ENCODE results near the gene KLHL29. TPM values are rescaled to one million over a fixed set of nuclear protein-coding genes. Genes with fewer than 3 reads are reported as not detected.

KLHL29 gene
- total RNA-seq, 1 experiment from 2014 or later = 2.4 TPM

- Histone ChIP-seq H4K91ac (ENCODE audit: insufficient read length, low read depth, low read length) (no peak overlapping the region), H3K79me2 (ENCODE audit: insufficient read depth, low read length) (no peaks in the 10 kb centered on the region), H3K9ac (ENCODE audit: extremely low read depth, insufficient read length, low read length) (no peak overlapping the region), H3K4me1 (ENCODE audit: insufficient read depth, low read length) (no peaks in the 10 kb centered on the region), H2BK5ac (ENCODE audit: insufficient read length, low read length) (no peak overlapping the region), H3K14ac (ENCODE audit: insufficient read depth, low read length) (no peak overlapping the region), H2AFZ (ENCODE audit: low read length) (no peak overlapping the region), H3K27ac (ENCODE audit: insufficient read length, low read depth, low read length) (no peak overlapping the region), H3K56ac (ENCODE audit: insufficient read length, low read depth, low read length) (no peak overlapping the region), H3K23me2 (ENCODE audit: insufficient read length, low read depth, low read length, poor library complexity, severe bottlenecking) (no peaks in the 10 kb centered on the region), H2BK12ac (ENCODE audit: insufficient read length, low read depth, low read length) (no peak overlapping the region), H3T11ph (ENCODE audit: low read length) (no peak overlapping the region), H3K9me3 (ENCODE audit: control insufficient read depth, low read depth, low read length) (no peaks in the 10 kb centered on the region), H3K4me2 (ENCODE audit: insufficient read depth, insufficient read length, low read length) (no peak overlapping the region), H3K23ac (ENCODE audit: insufficient read length, low read depth, low read length) (no peak overlapping the region), H3K4ac (ENCODE audit: low read depth, low read length) (no peak overlapping the region), H4K5ac (ENCODE audit: insufficient read length, low read depth, low read length) (no peak overlapping the region), H2AK5ac (ENCODE audit: insufficient read length, low read length) (no peak overlapping the region), H3K18ac (ENCODE audit: insufficient read length, low read depth, low read length) (no peak overlapping the region), H2BK20ac (ENCODE audit: low read depth, low read length, poor library complexity, severe bottlenecking) (no peak overlapping the region), H3K27me3 (ENCODE audit: insufficient read depth, low read length) (no peaks in the 10 kb centered on the region), H2BK15ac (ENCODE audit: low read depth, low read length) (no peak overlapping the region), H4K8ac (replicated peaks; ENCODE audit: insufficient read length, low read depth, low read length) (no peak overlapping the region), H3K79me1 (ENCODE audit: insufficient read depth, low read depth, low read length, poor library complexity, severe bottlenecking) (no peaks in the 10 kb centered on the region), H2BK120ac (ENCODE audit: low read depth, low read length, poor library complexity, severe bottlenecking) (no peak overlapping the region), H4K20me1 (ENCODE audit: control insufficient read depth, insufficient read depth, insufficient read length) (no peaks in the 10 kb centered on the region)
- no peak for DNase-seq
- Mint-ChIP-seq H3K27me3 (ENCODE audit: low read depth) (peaks cover 3% of the 10 kb centered on the region; the same call in 1 of the 2 replicates), H3K27ac (no peak overlapping the region), H3K9me3 (peaks cover 4 to 8% of the 10 kb centered on the region in 2 experiments; a peak in 2 of 5 replicates), H3K4me1 (peaks cover 13 to 16% of the 10 kb centered on the region in 2 experiments), H3K36me3 (ENCODE audit: insufficient read depth in 1 of 3, low read depth in 3 of 3) (peaks cover 6 to 13% (median 8%) of the 10 kb centered on the region in 3 experiments; a peak in 6 of 7 replicates), H3K4me3 (no peak overlapping the region)
- WGBS (ENCODE audit: extremely low coverage, insufficient read length, low lambda C conversion rate) = no CpG with 5 or more reads among the region's 10 CpGs
- TF ChIP-seq, protein P1, sequence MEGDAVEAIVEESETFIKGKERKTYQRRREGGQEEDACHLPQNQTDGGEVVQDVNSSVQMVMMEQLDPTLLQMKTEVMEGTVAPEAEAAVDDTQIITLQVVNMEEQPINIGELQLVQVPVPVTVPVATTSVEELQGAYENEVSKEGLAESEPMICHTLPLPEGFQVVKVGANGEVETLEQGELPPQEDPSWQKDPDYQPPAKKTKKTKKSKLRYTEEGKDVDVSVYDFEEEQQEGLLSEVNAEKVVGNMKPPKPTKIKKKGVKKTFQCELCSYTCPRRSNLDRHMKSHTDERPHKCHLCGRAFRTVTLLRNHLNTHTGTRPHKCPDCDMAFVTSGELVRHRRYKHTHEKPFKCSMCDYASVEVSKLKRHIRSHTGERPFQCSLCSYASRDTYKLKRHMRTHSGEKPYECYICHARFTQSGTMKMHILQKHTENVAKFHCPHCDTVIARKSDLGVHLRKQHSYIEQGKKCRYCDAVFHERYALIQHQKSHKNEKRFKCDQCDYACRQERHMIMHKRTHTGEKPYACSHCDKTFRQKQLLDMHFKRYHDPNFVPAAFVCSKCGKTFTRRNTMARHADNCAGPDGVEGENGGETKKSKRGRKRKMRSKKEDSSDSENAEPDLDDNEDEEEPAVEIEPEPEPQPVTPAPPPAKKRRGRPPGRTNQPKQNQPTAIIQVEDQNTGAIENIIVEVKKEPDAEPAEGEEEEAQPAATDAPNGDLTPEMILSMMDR (conservative IDR thresholded peaks at IDR 0.05) = no peak
These were observed 260.3 kb downstream of the KLHL29 start for GRCh38 chr2:23645230-23645808.
